Choroid plexus epithelial cell (primary cell): Measurements from ENCODE around the gene APBA2.

Source experiments
- DNase-seq: peaks from one replicate; pipeline ENCODE4 v3.0.0-alpha.2; 2010; ENCODE audit warnings: low read depth
- H3K4me3 ChIP-seq: 2 replicates; pipeline ENCODE4 v1.5.1; 2011; ENCODE audit warnings: low read depth, mild to moderate bottlenecking, control low read depth, low read length, moderate library complexity
- TF ChIP-seq, protein P1 (sequence below): conservative IDR thresholded peaks from 2 replicates; pipeline ENCODE4 v1.5.1; 2011; ENCODE audit warnings: low read depth, mild to moderate bottlenecking, control low read depth, inconsistent platforms, low read length, moderate library complexity

APBA2 gene

DNA sequence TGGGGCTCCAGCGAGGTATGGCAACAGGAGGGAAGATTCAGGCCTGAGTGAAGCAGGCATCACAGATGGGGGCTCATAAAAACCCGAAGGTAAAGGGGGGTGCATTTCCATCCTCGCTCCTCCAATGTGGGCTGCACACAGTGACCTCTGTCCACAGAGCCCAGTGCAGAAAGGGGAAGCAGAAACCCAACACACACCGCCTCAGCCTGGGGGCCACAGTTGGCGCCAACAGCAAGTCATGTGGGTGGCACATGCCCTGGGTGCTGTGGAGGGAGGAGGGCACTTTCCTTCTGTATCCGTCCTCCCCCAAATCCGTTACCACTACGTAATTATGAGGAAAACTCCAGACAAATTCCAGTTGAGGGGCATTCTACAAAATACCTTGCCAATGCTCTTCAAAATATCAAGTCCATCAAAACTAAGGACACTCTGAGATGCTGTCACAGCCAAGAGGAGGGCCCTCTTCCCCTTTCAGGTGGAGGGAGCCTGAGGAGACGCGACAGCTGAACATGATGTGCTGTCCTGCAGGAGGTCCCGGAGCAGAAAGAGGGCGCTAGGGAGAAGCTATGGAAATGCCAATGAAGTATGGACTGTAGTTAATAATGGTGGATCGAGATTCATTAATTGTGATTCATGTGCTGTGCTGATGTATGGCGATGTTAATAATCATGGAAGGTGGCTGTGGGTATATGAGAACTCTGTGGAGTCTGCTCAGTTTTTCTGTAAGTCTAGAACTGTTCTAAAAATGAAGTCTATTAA, 16.4 kb downstream of the APBA2 start:
- TF ChIP-seq, protein P1, sequence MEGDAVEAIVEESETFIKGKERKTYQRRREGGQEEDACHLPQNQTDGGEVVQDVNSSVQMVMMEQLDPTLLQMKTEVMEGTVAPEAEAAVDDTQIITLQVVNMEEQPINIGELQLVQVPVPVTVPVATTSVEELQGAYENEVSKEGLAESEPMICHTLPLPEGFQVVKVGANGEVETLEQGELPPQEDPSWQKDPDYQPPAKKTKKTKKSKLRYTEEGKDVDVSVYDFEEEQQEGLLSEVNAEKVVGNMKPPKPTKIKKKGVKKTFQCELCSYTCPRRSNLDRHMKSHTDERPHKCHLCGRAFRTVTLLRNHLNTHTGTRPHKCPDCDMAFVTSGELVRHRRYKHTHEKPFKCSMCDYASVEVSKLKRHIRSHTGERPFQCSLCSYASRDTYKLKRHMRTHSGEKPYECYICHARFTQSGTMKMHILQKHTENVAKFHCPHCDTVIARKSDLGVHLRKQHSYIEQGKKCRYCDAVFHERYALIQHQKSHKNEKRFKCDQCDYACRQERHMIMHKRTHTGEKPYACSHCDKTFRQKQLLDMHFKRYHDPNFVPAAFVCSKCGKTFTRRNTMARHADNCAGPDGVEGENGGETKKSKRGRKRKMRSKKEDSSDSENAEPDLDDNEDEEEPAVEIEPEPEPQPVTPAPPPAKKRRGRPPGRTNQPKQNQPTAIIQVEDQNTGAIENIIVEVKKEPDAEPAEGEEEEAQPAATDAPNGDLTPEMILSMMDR: peak; percentile 38
- no peak for DNase-seq
- no peak overlapping the region for H3K4me3 ChIP-seq

DNA sequence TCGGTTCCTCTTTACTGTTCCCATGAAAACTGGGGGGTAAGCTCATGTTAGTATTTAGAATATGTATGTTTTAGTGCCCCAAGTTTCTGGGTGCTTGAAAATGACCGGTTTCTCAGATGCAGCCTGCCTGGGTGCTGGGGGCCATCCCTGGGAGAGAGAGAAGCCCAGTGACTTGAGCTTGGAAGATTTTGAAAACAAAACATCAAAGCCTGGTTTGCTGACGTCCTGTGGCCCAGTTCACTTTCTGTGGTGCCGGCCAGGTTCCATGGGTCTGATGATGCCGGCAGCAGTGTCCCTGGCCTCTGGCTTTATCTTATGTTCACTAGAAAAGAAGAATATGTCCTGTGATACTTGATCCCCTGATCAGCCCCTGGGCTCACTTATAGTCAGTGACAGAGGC, 17.1 kb downstream of the APBA2 start:
- no peak overlapping the region for H3K4me3 ChIP-seq

DNA sequence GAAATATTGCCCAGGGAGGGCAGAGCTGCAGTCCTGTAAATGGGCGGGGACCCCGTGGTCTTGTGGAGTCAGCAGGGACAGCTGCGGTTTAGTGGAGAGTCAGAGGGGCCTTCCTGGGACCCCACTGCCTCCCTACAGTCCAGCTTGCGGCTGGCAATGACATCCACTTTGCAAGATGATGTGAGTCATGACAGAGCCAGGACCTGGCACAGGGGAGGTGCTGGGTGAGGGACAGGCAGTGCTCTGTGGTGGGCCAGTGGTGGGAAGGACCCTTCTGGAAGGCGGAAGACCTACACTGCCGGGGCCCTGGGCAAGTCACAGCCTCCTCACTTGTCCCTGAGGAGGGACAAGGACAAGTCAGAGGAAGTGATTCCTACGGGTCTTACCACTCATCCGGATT, 17.8 kb downstream of the APBA2 start:
- TF ChIP-seq, protein P1: no peak
- H3K4me3 ChIP-seq: no peak overlapping the region
- no peak for DNase-seq

More for the DNA sequence above, 17.1 kb downstream of the APBA2 start:
- TF ChIP-seq, protein P1: no peak
- no peak for DNase-seq

DNA sequence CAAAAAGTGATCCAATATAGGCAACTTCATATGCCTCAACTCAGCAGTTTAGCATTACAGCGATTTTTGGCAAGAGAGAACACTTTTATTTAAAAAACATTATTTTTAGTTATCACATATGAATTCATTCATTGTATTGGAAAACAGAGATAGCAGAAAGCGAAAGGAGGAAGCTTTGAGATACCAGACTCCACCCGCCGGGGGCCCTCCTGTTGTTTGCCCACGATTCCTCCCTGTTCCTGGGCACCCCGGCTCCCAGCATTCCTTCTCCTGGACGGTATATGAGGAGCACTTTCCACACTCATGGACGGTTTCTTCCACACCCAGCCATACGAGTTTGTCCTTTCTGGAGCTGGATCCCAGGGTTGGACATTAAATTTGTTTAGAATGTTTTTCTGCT, 18.2 kb downstream of the APBA2 start:
- H3K4me3 ChIP-seq: no peak overlapping the region
- DNase-seq: no peak
- TF ChIP-seq, protein P1: no peak

DNA sequence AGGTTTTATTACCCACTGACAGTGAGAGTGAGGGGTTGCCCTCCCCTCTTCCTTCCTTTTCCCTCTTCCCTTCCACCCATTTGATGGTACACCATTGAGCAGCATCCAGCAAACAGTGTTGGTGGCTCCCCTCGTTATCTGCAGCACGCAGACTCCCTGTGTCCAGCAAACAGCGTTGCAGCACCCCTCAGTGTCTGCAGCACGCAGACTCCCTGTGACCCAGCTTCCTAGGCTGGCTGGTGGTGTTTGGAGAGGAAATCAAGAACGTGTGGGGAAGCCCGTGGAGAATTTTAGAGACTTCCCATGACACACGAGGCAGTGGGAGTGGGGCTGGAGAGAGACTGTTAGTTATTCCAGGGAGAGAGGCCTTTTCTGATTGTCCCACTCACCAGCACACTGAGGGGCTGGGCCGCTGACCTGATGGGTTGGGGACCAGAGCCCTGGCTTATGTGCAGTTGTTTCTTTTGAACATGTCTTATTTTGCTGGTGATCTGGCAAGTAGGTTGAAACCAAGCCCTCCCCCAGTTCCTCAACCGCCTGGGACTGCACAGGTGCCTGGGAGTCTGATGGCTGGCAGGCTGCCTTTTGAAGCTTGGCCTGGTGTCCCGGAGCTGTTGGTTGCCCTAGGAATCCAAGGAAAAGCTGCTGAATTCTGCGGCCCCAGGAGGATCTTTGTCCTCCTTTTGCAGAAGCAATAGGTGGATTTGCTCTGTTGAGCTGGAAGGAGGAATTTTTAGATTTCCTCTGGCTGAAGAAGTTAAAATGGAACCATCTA, 19.0 kb downstream of the APBA2 start:
- H3K4me3 ChIP-seq: no peak overlapping the region
- TF ChIP-seq, protein P1: no peak
- no peak for DNase-seq

DNA sequence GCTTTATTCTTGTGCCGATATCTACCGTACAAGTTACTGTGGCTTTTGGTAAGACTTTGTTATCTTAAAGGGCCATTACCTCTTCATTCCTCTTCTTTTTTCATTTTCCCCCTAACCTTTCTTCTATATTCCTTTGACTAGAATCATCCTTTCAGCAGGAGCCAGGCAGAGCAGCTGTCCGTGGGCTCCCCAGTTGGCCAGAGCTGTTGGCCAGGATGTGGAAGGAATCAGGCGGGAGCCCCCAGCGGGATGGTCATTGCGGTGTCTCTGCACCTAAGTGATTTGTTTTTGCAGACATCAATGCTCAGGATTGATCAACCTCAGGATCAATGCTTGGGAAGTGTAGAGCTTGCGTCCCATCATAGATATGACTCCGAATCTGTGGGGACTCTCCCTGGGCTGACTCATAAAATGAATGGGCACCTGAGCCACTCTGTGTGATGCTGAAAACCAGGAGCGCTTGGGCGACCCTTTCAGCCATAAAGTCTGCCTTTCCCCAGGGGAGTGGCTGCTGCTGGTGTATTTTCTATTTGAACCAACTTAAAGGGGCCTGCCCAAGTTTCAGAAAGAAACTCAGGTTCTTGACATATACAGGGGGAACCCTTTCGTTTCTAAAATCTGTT, 21.7 kb downstream of the APBA2 start:
- no peak overlapping the region for H3K4me3 ChIP-seq
- no peak for DNase-seq
- TF ChIP-seq, protein P1: no peak
